Endothelial cell (in vitro differentiated cells): Measurements from ENCODE around the gene ZNF397. TPM values are rescaled to one million over a fixed set of nuclear protein-coding genes. Genes with fewer than 3 reads are reported as not detected.
A peak's percentile ranks its signal among the peaks of the same experiment; 100 is the strongest.

Source experiments
- DNase-seq: peaks from one replicate; pipeline ENCODE4 v3.0.0; 2021; ENCODE audit warnings: low spot score
- H3K27ac Mint-ChIP-seq: one replicate; pipeline ENCODE4 v1.8.0; 2021; ENCODE audit warnings: mixed read lengths, inconsistent platforms; ENCODE audit not compliant: unreplicated experiment
- H3K27me3 Mint-ChIP-seq: one replicate; pipeline ENCODE4 v1.8.0; 2021; ENCODE audit warnings: mild to moderate bottlenecking, moderate library complexity, mixed read lengths, inconsistent platforms; ENCODE audit not compliant: unreplicated experiment
- H3K36me3 Mint-ChIP-seq: one replicate; pipeline ENCODE4 v1.8.0; 2021; ENCODE audit warnings: mild to moderate bottlenecking, low read depth, mixed read lengths, inconsistent platforms; ENCODE audit not compliant: unreplicated experiment
- H3K4me1 Mint-ChIP-seq: one replicate; pipeline ENCODE4 v1.8.0; 2021; ENCODE audit warnings: mild to moderate bottlenecking, mixed read lengths, inconsistent platforms; ENCODE audit not compliant: unreplicated experiment
- H3K4me3 Mint-ChIP-seq: one replicate; pipeline ENCODE4 v1.8.0; 2021; ENCODE audit warnings: mild to moderate bottlenecking, mixed read lengths, inconsistent platforms; ENCODE audit not compliant: unreplicated experiment
- H3K9me3 Mint-ChIP-seq: one replicate; pipeline ENCODE4 v1.8.0; 2021; ENCODE audit warnings: mixed read lengths, inconsistent platforms; ENCODE audit not compliant: unreplicated experiment
- total RNA-seq: library from RNA; stranded (reverse); fragmentation: NEBNext Ultra II Directional; extraction: Animal tissue kit (Norgen Biotek cat#: 25700); gene quantifications from one replicate; pipeline ENCODE4 v1.2.1, GENCODE V29; 2021; ENCODE audit not compliant: unreplicated experiment
- TF ChIP-seq, protein P1 (sequence below): fragments of 200-600 bp; sonication (generic); IDR thresholded peaks from one replicate; pipeline ENCODE4 v1.5.0; 2021; ENCODE audit warnings: antibody characterized with exemption; ENCODE audit not compliant: unreplicated experiment

Gene ZNF397
- total RNA-seq, 1 donor from 2014 or later = 8.4 TPM

DNA sequence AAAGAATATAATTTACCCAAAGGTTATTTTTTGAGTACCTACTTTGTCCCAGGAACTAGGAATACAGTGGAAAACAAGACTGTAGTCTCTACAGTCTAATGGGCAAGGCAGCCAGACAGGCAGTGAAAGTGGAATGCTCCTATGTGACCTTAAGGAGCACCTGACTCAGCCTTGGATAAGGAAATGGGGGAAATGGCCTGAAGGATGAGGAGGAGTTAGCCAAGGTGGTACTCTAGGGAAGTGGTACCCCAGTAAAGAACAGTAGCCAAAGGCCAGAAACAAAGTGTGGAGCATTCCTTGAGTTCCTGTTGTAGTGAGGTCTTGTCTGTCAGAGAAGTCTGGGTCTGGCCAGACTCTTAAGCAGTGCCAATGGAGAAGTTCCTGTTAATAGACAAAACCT lies 6.0 kb downstream of the ZNF397 start:
- H3K4me1 Mint-ChIP-seq = peaks cover 16% of the 10 kb centered on the region
- no peaks in the 10 kb centered on the region for H3K9me3 Mint-ChIP-seq
- peaks cover 3% of the 10 kb centered on the region for H3K27me3 Mint-ChIP-seq
- peak overlapping the region; percentile 54 for H3K4me3 Mint-ChIP-seq
- no peak for DNase-seq
- H3K27ac Mint-ChIP-seq = peak overlapping the region; percentile 74
- peaks cover 46% of the 10 kb centered on the region for H3K36me3 Mint-ChIP-seq
- TF ChIP-seq, protein P1, sequence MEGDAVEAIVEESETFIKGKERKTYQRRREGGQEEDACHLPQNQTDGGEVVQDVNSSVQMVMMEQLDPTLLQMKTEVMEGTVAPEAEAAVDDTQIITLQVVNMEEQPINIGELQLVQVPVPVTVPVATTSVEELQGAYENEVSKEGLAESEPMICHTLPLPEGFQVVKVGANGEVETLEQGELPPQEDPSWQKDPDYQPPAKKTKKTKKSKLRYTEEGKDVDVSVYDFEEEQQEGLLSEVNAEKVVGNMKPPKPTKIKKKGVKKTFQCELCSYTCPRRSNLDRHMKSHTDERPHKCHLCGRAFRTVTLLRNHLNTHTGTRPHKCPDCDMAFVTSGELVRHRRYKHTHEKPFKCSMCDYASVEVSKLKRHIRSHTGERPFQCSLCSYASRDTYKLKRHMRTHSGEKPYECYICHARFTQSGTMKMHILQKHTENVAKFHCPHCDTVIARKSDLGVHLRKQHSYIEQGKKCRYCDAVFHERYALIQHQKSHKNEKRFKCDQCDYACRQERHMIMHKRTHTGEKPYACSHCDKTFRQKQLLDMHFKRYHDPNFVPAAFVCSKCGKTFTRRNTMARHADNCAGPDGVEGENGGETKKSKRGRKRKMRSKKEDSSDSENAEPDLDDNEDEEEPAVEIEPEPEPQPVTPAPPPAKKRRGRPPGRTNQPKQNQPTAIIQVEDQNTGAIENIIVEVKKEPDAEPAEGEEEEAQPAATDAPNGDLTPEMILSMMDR = no peak

DNA sequence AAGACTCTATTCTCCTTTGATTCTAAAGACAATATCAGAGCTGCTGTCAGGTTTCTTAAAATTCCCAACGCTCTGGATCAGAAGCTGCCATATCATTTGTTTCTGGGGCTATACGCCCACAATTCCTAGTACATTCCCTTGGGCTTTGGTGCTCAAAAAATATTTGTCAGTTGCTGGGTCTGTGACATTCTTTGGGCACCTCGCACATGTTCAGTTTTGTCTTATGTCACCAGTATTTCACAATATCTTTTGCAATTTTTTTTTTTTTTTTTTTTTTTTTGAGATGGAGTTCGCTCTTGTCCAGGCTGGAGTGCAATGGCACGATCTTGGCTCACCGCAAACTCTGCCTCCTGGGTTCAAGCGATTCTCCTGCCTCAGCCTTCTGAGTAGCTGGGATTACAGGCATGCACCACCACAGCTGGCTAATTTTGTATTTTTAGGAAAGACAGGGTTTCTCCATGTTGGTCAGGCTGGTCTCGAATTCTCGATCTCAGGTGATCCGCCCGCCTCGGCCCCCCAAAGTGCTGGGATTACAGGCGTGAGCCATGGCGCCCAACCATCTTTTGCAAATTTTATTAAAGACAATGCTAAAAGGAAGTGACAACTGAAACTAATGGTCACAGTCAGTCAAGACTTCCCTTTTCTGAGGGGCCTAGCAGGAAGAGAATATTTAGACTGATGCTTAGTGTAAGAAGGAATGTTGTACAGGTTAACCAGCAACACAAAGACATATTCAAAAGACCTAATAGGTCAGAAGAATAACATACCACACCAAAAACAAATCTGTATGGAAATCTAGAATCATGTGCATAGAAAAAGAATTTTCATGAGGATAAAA lies 6.8 kb downstream of the ZNF397 start:
- Mint-ChIP-seq H3K36me3 (peaks cover 54% of the 10 kb centered on the region), H3K27ac (no peak overlapping the region)

DNA sequence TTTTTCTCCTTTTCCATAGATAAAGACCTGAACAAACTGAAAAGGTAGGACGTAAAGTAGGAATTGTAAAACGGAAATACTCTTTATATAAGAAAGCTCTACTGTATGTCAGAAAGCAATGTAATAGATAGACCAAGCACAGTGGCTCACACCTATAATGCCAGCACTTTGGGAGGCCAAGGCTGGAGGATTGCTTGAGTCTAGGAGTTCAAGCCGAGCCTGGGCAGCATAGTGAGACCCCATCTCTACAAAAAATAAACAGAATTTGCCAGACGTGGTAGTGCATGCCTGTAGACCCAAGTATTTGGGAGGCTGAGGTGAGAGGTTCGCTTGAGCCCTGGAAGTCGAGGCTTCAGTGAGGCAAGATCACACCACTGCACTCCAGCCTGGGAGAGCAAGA lies 7.6 kb downstream of the ZNF397 start:
- DNase-seq = no peak
- TF ChIP-seq, protein P1 = no peak
- peaks cover 3% of the 10 kb centered on the region for H3K27me3 Mint-ChIP-seq
- peaks cover 59% of the 10 kb centered on the region for H3K36me3 Mint-ChIP-seq
- H3K27ac Mint-ChIP-seq = no peak overlapping the region
- peaks cover 9% of the 10 kb centered on the region for H3K4me1 Mint-ChIP-seq
- no peak overlapping the region for H3K4me3 Mint-ChIP-seq
- peaks cover 1% of the 10 kb centered on the region for H3K9me3 Mint-ChIP-seq

More for the DNA sequence above, 6.8 kb downstream of the ZNF397 start:
- no peaks in the 10 kb centered on the region for H3K9me3 Mint-ChIP-seq
- peaks cover 13% of the 10 kb centered on the region for H3K4me1 Mint-ChIP-seq
- DNase-seq = no peak
- peaks cover 3% of the 10 kb centered on the region for H3K27me3 Mint-ChIP-seq
- H3K4me3 Mint-ChIP-seq = peak overlapping the region; percentile 29
- TF ChIP-seq, protein P1 = no peak

DNA sequence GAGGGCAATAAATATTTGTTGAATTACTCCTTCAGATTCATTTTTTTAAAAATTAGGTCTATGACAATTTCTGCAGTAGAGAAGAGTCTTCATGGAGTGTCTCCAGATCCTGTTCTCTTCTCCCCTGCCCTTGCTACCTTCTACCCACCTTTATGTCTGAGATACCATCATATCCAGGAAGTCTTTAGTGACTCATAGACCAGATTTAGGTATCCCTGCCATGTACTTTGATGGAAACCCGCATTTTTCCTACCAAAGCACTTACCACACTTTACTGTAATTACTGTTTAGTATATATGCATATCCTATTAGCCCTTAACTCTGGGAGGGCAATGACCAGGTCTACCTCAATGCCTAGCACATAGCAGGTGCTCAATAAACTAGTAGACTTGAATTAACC lies 11.6 kb downstream of the ZNF397 start:
- no peak for DNase-seq
- Mint-ChIP-seq H3K4me3 (no peak overlapping the region), H3K4me1 (peaks cover 5% of the 10 kb centered on the region), H3K27me3 (peaks cover 4% of the 10 kb centered on the region), H3K9me3 (peaks cover 5% of the 10 kb centered on the region), H3K27ac (no peak overlapping the region), H3K36me3 (peaks cover 57% of the 10 kb centered on the region)
- TF ChIP-seq, protein P1 = no peak

DNA sequence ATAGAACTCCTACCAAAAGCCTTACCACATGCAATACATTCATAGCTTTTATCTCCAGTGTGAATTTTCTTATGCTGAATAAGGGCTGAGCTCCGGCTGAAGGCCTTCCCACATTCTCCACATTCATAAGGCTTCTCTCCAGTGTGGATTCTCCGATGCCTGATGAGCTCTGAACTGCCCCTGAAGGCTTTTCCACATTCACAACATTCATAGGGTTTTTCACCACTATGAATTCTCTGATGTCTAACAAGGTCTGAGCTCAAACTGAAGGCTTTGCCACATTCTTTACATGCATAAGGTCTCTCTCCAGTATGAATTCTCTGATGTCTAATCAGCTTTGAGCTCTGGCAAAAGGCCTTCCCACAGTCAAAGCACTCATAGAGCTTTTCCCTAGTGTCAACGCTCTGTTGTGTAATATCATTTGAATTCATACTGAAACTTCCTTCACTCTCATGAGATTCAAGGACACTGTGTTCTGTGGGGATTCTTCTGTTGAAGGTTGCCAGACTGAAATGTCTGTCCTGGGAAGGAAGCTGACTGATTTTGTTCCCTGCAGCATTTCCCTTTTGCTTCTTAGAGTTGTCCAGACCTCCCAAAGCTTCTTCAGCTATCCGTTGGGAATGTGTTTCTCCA lies 12.9 kb downstream of the ZNF397 start:
- no peak for DNase-seq
- Mint-ChIP-seq H3K27me3 (peaks cover 2% of the 10 kb centered on the region), H3K9me3 (peaks cover 5% of the 10 kb centered on the region), H3K27ac (no peak overlapping the region), H3K36me3 (peaks cover 51% of the 10 kb centered on the region), H3K4me3 (peak overlapping the region; percentile 72), H3K4me1 (no peaks in the 10 kb centered on the region)
- TF ChIP-seq, protein P1 = no peak
